GM18505 (cell line): ENCODE results near the gene ARHGEF16.

Experiments used
- ATAC-seq: cut with Tn5 transposase; IDR thresholded peaks from one replicate; pipeline ENCODE4 v1.9.1; 2021; ENCODE audit not compliant: unreplicated experiment
- POLR2A ChIP-seq: IDR thresholded peaks from 4 replicates; pipeline ENCODE4 v1.6.1; 2011; ENCODE audit warnings: borderline replicate concordance; ENCODE audit not compliant: insufficient read depth, insufficient read length; ENCODE audit errors: extremely low read depth

Gene ARHGEF16

GRCh38 chr1:3436451-3436850 is 18.0 kb upstream of the ARHGEF16 start:
- no peak for ATAC-seq
- TF ChIP-seq POLR2A = no peak

GRCh38 chr1:3436901-3437300 is 17.6 kb upstream of the ARHGEF16 start:
- no peak for ATAC-seq

GRCh38 chr1:3438661-3439180 is 15.7 kb upstream of the ARHGEF16 start:
- ATAC-seq = no peak
- TF ChIP-seq POLR2A = no peak

More at GRCh38 chr1:3436901-3437300, 17.6 kb upstream of the ARHGEF16 start:
- TF ChIP-seq POLR2A = no peak

- no peak for TF ChIP-seq POLR2A
- no peak for ATAC-seq
These were observed 14.8 kb upstream of the ARHGEF16 start for GRCh38 chr1:3439346-3440299.

- TF ChIP-seq POLR2A = no peak
- no peak for ATAC-seq
These were observed 14.2 kb upstream of the ARHGEF16 start for GRCh38 chr1:3440300-3440681.

- no peak for ATAC-seq
- TF ChIP-seq POLR2A = no peak
These were observed 13.6 kb upstream of the ARHGEF16 start for GRCh38 chr1:3440711-3441409.

- TF ChIP-seq POLR2A = no peak
- ATAC-seq = no peak
These were observed 13.0 kb upstream of the ARHGEF16 start for GRCh38 chr1:3441410-3441847.

GRCh38 chr1:3441880-3442279 is 12.6 kb upstream of the ARHGEF16 start:
- TF ChIP-seq POLR2A = no peak
- no peak for ATAC-seq

- TF ChIP-seq POLR2A = no peak
- ATAC-seq = no peak
These were observed 12.1 kb upstream of the ARHGEF16 start for GRCh38 chr1:3442331-3442730.

- ATAC-seq = no peak
- no peak for TF ChIP-seq POLR2A
These were observed 11.6 kb upstream of the ARHGEF16 start for GRCh38 chr1:3442901-3443300.

- no peak for TF ChIP-seq POLR2A
- ATAC-seq = no peak
These were observed 10.7 kb upstream of the ARHGEF16 start for GRCh38 chr1:3443807-3444206.

- ATAC-seq = no peak
- no peak for TF ChIP-seq POLR2A
These were observed 10.2 kb upstream of the ARHGEF16 start for GRCh38 chr1:3444298-3444697.

GRCh38 chr1:3444736-3445135 is 9.7 kb upstream of the ARHGEF16 start:
- ATAC-seq = no peak
- no peak for TF ChIP-seq POLR2A
